IPS-18c (cell line): ENCODE data around the gene FBN2.
"Not testable (repeated sequence)": the region's sequence is repeated elsewhere in the genome, so short reads cannot be mapped to it uniquely, and the experiment has no call there.

Experiments used
- H3K4me3 ChIP-seq: 2 replicates; pipeline ENCODE4 v1.7.0; 2013; ENCODE audit warnings: low read depth, mild to moderate bottlenecking, low read length, moderate library complexity; ENCODE audit not compliant: insufficient read depth
- H3K9me3 ChIP-seq: one replicate; pipeline ENCODE4 v1.6.1; 2013; ENCODE audit warnings: mild to moderate bottlenecking, low read length, moderate library complexity; ENCODE audit not compliant: control insufficient read depth, insufficient read depth

The FBN2 gene

GRCh38 chr5:128328007-128328406, 210.0 kb downstream of the FBN2 start:
- Histone ChIP-seq H3K9me3 (no peaks in the 10 kb centered on the region), H3K4me3 (no peak overlapping the region)

DNA sequence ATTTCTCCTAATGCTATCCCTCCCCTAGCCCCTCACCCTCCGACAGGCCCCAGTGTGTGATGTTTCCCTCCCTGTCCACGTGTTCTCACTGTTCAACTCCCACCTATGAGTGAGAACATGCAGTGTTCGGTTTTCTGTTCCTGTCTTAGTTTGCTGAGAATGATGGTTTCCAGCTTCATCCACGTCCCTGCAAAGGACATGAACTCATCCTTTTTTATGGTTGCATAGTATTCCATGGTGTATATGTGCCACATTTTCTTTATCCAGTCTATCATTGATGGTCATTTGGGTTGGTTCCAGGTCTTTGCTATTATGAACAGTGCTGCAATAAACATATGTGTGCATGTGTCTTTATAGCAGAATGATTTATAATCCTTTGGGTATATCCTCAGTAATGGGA, 216.6 kb downstream of the FBN2 start:
- H3K4me3 ChIP-seq, H3K9me3 ChIP-seq: not testable (repeated sequence)

- Histone ChIP-seq H3K9me3 (no peaks in the 10 kb centered on the region), H3K4me3 (no peak overlapping the region)
Measured at GRCh38 chr5:128318691-128319090, 219.4 kb downstream of the FBN2 start.

GRCh38 chr5:128317481-128317880, 220.6 kb downstream of the FBN2 start:
- H3K9me3 ChIP-seq = no peaks in the 10 kb centered on the region
- H3K4me3 ChIP-seq = no peak overlapping the region

- no peaks in the 10 kb centered on the region for H3K9me3 ChIP-seq
Measured at GRCh38 chr5:128315671-128316070, 222.4 kb downstream of the FBN2 start.

GRCh38 chr5:128305341-128305740, 232.7 kb downstream of the FBN2 start:
- H3K4me3 ChIP-seq = no peak overlapping the region

More at GRCh38 chr5:128315671-128316070, 222.4 kb downstream of the FBN2 start:
- H3K4me3 ChIP-seq = no peak overlapping the region

DNA sequence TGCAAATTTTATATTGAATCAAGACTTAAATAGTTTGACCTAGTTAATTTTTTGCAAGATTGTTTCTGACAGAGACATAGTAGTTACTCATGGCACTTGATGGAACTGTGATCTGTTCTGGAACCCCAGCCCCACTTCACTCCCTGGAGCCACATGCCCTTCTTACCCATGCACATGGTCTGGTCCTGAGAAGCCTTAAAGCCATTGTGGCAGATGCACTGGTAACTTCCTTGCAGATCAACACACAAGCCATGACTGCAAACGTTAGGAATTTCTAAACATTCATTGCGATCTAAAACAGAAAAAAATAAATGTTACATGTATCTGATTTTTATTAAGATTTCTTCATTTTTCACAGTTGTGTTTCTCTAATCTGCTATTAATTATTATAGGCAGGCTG, 233.3 kb downstream of the FBN2 start:
- H3K9me3 ChIP-seq = no peaks in the 10 kb centered on the region
- no peak overlapping the region for H3K4me3 ChIP-seq

More at GRCh38 chr5:128305341-128305740, 232.7 kb downstream of the FBN2 start:
- H3K9me3 ChIP-seq = no peaks in the 10 kb centered on the region

DNA sequence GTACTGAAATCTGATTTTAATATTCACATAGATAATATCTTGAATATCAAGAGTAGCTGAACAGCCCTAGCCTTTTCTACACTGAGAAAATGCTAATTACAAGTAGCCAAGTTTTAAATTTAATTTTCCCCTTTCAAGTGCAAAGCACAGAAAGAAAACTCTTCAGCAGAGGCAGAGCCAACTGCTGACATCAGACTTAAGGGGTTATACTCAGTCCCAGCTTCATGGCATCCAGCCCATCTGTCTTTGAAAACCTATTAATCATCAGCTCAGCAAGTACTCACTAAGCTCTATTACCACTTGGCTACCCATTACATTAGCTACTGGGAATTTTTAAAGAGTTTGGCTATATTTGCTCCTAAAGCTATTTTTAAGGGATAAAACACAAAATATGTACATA, 234.0 kb downstream of the FBN2 start:
- no peak overlapping the region for H3K4me3 ChIP-seq
- no peaks in the 10 kb centered on the region for H3K9me3 ChIP-seq

- no peaks in the 10 kb centered on the region for H3K9me3 ChIP-seq
- no peak overlapping the region for H3K4me3 ChIP-seq
Measured at GRCh38 chr5:128303593-128303992, 234.5 kb downstream of the FBN2 start.

- Histone ChIP-seq H3K4me3 (no peak overlapping the region), H3K9me3 (no peaks in the 10 kb centered on the region)
Measured at GRCh38 chr5:128300181-128300580, 237.9 kb downstream of the FBN2 start.

- H3K9me3 ChIP-seq = no peaks in the 10 kb centered on the region
- H3K4me3 ChIP-seq = no peak overlapping the region
Measured at GRCh38 chr5:128290152-128290858, 247.7 kb downstream of the FBN2 start.

- no peak overlapping the region for H3K4me3 ChIP-seq
- H3K9me3 ChIP-seq = no peaks in the 10 kb centered on the region
Measured at GRCh38 chr5:128287740-128288139, 250.3 kb downstream of the FBN2 start.

- Histone ChIP-seq H3K4me3 (no peak overlapping the region), H3K9me3 (no peaks in the 10 kb centered on the region)
Measured at GRCh38 chr5:128284236-128284635, 253.8 kb downstream of the FBN2 start.

DNA sequence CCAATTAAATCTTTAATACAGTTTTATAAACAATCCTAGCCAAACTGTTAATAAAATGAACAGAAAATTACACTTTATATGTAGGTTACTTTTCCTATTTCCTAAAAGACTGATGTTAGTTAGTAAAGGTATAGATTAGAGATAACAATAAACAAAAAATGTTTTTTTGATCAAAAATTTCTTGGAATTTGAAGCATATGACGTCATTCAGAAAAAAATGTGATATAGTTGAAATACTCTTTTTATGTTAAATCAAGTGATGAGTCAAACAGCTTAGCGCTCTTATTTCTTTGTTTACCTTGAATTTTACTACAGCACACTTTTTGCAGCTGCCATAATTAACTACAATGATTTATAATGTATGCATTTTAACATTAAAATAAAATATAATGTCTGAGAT, 258.7 kb downstream of the FBN2 start:
- Histone ChIP-seq H3K4me3 (no peak overlapping the region), H3K9me3 (no peaks in the 10 kb centered on the region)

DNA sequence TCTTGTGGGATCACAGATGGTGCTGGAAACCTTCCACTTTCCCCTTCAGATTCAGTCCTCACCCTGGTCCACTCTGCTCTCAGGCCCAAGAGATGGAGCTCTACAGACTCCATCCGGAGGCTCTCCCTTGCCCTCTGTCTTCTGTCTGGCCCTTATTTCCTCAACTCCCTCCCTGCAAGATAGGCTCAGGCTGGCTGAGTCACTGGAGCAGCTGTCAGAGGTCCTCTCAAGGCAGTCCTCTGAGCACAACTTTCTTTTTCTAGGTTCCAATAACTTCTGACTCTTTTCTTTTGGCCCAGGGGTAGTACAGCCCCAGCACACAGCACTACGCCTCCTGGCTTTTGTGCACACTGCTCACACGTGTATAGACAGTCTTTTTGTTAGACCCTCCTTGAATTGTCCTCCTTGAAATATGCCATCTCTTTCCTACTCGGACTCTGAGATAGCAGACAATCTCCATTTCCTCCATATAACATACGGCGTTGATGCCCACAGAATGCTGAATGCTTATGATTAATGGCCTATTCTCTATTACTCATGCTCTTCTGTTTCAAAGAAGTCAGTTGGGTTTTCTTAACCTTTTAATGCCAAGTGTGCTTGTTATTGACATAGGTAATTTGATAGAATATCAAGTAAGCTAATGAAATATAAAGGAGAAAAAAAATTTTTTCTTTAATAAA, 261.4 kb downstream of the FBN2 start:
- Histone ChIP-seq H3K4me3 (no peak overlapping the region), H3K9me3 (no peaks in the 10 kb centered on the region)

DNA sequence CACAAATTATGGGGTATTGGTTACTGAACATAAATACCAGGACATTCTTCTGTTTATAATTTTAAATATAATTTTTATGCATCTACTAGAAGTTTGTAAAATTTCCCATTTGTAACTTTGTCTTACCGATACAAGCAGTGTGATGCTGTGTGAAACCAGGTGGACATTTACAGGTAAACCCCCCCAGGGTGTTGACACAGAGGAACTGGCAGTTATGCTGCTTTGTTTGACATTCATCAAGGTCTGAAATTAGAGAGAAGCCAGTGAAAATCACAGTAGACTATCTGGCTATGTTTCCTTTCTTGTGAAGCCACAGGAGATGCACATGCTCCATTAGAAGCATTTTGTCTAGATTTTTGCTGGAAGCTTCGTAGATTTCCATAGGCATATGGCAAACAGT, 263.6 kb downstream of the FBN2 start:
- Histone ChIP-seq H3K4me3 (no peak overlapping the region), H3K9me3 (peaks cover 2% of the 10 kb centered on the region)

GRCh38 chr5:128273736-128274135, 264.3 kb downstream of the FBN2 start:
- Histone ChIP-seq H3K9me3 (peaks cover 2% of the 10 kb centered on the region), H3K4me3 (no peak overlapping the region)

GRCh38 chr5:128271859-128272464, 266.1 kb downstream of the FBN2 start:
- no peak overlapping the region for H3K4me3 ChIP-seq
- peaks cover 2% of the 10 kb centered on the region for H3K9me3 ChIP-seq
